GM21717 (cell line): ENCODE data around the gene IMMP1L.

Source experiments
- ATAC-seq: cut with Tn5 transposase; IDR thresholded peaks from one replicate; pipeline ENCODE4 v1.9.1; 2021; ENCODE audit warnings: mild to moderate bottlenecking, moderate library complexity; ENCODE audit not compliant: unreplicated experiment

Gene IMMP1L

DNA sequence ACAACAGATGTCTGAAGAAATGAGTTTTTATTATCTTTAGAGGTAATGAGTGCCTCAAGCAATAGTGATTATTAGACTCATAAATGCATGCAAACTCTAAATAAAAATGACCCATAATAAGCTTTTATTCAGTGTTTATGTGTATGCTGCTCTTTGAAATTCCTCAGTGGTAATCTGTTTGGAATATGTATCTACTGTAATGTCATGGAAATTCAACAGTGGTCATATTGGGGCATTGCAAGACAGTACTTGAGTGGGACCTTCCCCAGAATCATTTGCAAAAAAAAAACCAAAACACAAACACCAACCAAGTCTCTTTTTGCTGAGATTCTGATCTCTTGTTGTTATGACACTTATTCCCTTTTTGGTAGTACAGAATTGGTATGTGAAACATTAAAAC is 104.8 kb downstream of the IMMP1L start:
- no peak for ATAC-seq

DNA sequence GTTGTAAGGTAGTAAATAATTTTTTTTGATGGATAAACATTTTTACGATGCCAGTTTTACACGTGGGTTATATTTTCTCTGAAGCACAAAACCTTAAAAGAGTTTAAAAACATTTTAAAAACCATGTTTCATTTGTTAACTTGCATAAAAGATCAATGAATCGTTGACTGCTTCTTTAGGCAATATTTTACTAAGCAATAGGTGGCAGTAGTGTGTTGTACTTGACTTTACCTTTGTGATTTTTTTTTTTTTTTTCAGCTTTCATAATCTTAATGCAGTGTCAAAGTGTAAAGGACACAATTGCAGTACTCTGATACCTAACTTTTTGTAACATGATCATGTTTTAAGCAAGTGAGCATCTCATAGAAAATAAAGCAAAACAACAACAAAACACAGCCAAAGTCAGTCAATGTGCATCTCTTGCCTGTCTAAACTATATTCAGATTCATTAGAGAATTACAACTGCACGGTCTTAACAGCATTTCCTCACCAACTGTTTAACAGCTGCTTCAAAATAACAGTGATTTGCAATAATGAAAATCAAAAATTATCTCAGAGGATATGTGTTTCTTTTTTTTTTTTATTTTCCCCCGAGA is 112.1 kb downstream of the IMMP1L start:
- ATAC-seq: no peak

- ATAC-seq: no peak
Observed at GRCh38 chr11:31387379-31387778, 122.0 kb downstream of the IMMP1L start.

GRCh38 chr11:31383116-31383515 is 126.3 kb downstream of the IMMP1L start:
- ATAC-seq: no peak
